Measurements from ENCODE around the gene VDAC1.

The VDAC1 gene

GRCh38 chr5:133992429-133993155 is 12.2 kb downstream of the VDAC1 start:
- Histone ChIP-seq H3K27ac (no peak overlapping the region), H3K27me3 (ENCODE audit: insufficient read depth, low read depth, severe bottlenecking) (no peaks in the 10 kb centered on the region), H3K36me3 (peaks cover 42% of the 10 kb centered on the region), H3K9me3 (ENCODE audit: severe bottlenecking) (no peaks in the 10 kb centered on the region), H3K4me3 (ENCODE audit: low read depth, low read length) (no peak overlapping the region)
- DNase-seq = no peak
- TF ChIP-seq CTCF (IDR thresholded peaks at IDR 0.05; ENCODE audit: low read depth, low read length) = no peak

- DNase-seq = no peak
- H3K27me3 ChIP-seq (ENCODE audit: insufficient read depth, low read depth, severe bottlenecking) = no peaks in the 10 kb centered on the region
- H3K4me3 ChIP-seq (ENCODE audit: low read depth, low read length) = no peak overlapping the region
- H3K9me3 ChIP-seq (ENCODE audit: severe bottlenecking) = no peaks in the 10 kb centered on the region
- TF ChIP-seq CTCF (IDR thresholded peaks at IDR 0.05; ENCODE audit: low read depth, low read length) = no peak
- no peak overlapping the region for H3K27ac ChIP-seq
- H3K36me3 ChIP-seq = peaks cover 54% of the 10 kb centered on the region
Measured at GRCh38 chr5:133991171-133991910, 13.4 kb downstream of the VDAC1 start.

- peaks cover 60% of the 10 kb centered on the region for H3K36me3 ChIP-seq
- no peak for DNase-seq
Measured at GRCh38 chr5:133990396-133990795, 14.4 kb downstream of the VDAC1 start.

GRCh38 chr5:133985540-133986180 is 19.1 kb downstream of the VDAC1 start:
- no peak for DNase-seq
- Histone ChIP-seq H3K9me3 (ENCODE audit: severe bottlenecking) (no peaks in the 10 kb centered on the region), H3K36me3 (peaks cover 85% of the 10 kb centered on the region), H3K27ac (no peak overlapping the region), H3K27me3 (ENCODE audit: insufficient read depth, low read depth, severe bottlenecking) (no peaks in the 10 kb centered on the region), H3K4me3 (ENCODE audit: low read depth, low read length) (no peak overlapping the region)
- no peak for TF ChIP-seq CTCF (IDR thresholded peaks at IDR 0.05; ENCODE audit: low read depth, low read length)

More at GRCh38 chr5:133990396-133990795, 14.4 kb downstream of the VDAC1 start:
- no peak overlapping the region for H3K27ac ChIP-seq
- TF ChIP-seq CTCF (IDR thresholded peaks at IDR 0.05; ENCODE audit: low read depth, low read length) = no peak
- no peaks in the 10 kb centered on the region for H3K27me3 ChIP-seq (ENCODE audit: insufficient read depth, low read depth, severe bottlenecking)
- H3K9me3 ChIP-seq (ENCODE audit: severe bottlenecking) = no peaks in the 10 kb centered on the region
- no peak overlapping the region for H3K4me3 ChIP-seq (ENCODE audit: low read depth, low read length)

- Histone ChIP-seq H3K4me3 (ENCODE audit: low read depth, low read length) (no peak overlapping the region), H3K36me3 (peaks cover 81% of the 10 kb centered on the region), H3K27me3 (ENCODE audit: insufficient read depth, low read depth, severe bottlenecking) (no peaks in the 10 kb centered on the region), H3K9me3 (ENCODE audit: severe bottlenecking) (no peaks in the 10 kb centered on the region), H3K27ac (no peak overlapping the region)
- TF ChIP-seq CTCF (IDR thresholded peaks at IDR 0.05; ENCODE audit: low read depth, low read length) = no peak
- DNase-seq = no peak
Measured at GRCh38 chr5:133983674-133984073, 21.1 kb downstream of the VDAC1 start.

Data from WERI-Rb-1 (cell line).